ENCODE results near the gene THBS1.

DNA sequence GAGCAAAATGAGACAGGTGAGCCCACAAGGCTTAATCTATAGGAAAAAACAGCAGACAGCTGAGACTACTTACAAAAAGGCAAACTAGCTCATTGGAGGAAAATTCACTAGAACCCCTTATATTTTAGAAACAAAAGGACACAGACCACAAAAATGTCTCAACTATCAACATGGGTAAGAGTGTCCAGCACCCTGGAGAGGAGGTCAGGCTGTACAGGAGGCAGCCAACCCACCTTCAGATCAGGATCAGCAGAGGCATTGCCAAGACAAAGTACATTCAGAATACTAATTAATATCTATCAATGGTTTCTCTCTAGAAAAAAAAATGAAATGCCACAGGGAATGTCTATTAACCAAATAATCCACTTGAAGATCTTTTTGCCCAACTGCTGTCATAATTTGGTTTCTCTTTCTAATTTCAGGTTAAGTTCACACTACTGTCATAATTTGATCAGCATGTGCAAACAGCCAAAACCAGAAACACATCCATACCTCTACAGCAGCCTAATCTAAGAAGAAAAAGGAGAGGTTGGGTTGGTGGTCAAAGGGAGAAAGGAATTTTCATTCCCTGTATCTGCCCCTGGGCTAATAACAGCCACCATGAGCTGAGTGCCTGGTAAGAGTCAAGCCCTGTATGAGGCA, 26.0 kb upstream of the THBS1 start:
- no peak for TF ChIP-seq CTCF (conservative IDR thresholded peaks at IDR 0.05; ENCODE audit: low read depth, low read length)
- no peak for TF ChIP-seq EZH2 (IDR thresholded peaks at IDR 0.05; ENCODE audit: low read length, unreplicated experiment)
- TF ChIP-seq EZH2phosphoT487 (IDR thresholded peaks at IDR 0.05; ENCODE audit: borderline replicate concordance, low read length), result no peak

Data from PC-3 (cell line).